Spleen (tissue), 7 donors: ENCODE data around the gene GRPEL1.
A peak's percentile ranks its signal among the peaks of the same experiment; 100 is the strongest.

ENCODE experiments used
- POLR2A ChIP-seq, 3 donors: fragments of 450-650 bp; IDR thresholded peaks; one replicate each; pipeline ENCODE4 v1.5.1; 2017; ENCODE audit warnings: antibody characterized with exemption in 3 of 3, mild to moderate bottlenecking in 1 of 3
- POLR2AphosphoS5 ChIP-seq, 3 donors: sonication (generic); formaldehyde crosslinking; IDR thresholded peaks; one replicate each; pipeline ENCODE4 v1.5.1; 2017; ENCODE audit warnings: antibody characterized with exemption in 3 of 3
- TF ChIP-seq, protein P1 (sequence below), 11 experiments: fragments of 200-600 bp in 7 of 11; fragments of 450-650 bp in 4 of 11; sonication (generic) in 4 of 11; IDR thresholded peaks in 8 of 11; conservative IDR thresholded peaks in 3 of 11; 1 replicate in 7 of 11; 2 replicates in 4 of 11; pipeline versions ENCODE4 v1.4.0 to v1.8.0; 2016 to 2021; ENCODE audit warnings: antibody characterized with exemption in 11 of 11, inconsistent platforms in 4 of 11, mild to moderate bottlenecking in 1 of 11
- donor health status: DM: no; HTN: no; CAD: no; lungs with moderate emphysema.
- donor health status: DM: no; HTN: no; CAD: no.
- donor health status: DM: no; HTN: no; CAD: no.

DNA sequence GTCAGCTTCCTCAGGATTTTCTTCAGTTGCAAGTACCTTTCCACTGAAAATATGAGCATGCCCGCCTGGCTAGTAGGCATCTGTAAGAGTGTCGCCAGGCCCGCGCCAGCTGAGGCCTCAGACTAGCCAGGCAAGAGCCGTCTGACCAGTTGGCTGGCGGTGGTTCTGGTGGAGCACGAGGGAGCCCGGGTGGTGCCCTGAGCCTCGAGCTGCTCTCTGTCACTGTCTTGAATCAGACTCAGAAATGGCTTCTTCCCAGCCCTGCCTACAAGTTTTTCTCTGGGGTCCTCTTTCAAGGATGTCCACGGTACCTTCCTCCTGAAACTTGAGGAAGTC, 11.9 kb downstream of the GRPEL1 start:
- TF ChIP-seq, protein P1, sequence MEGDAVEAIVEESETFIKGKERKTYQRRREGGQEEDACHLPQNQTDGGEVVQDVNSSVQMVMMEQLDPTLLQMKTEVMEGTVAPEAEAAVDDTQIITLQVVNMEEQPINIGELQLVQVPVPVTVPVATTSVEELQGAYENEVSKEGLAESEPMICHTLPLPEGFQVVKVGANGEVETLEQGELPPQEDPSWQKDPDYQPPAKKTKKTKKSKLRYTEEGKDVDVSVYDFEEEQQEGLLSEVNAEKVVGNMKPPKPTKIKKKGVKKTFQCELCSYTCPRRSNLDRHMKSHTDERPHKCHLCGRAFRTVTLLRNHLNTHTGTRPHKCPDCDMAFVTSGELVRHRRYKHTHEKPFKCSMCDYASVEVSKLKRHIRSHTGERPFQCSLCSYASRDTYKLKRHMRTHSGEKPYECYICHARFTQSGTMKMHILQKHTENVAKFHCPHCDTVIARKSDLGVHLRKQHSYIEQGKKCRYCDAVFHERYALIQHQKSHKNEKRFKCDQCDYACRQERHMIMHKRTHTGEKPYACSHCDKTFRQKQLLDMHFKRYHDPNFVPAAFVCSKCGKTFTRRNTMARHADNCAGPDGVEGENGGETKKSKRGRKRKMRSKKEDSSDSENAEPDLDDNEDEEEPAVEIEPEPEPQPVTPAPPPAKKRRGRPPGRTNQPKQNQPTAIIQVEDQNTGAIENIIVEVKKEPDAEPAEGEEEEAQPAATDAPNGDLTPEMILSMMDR (IDR thresholded peaks at IDR 0.05 in 8 of 11, conservative IDR thresholded peaks at IDR 0.05 in 3 of 11): no peak
- no peak for TF ChIP-seq POLR2A (IDR thresholded peaks at IDR 0.05)
- TF ChIP-seq POLR2AphosphoS5 (IDR thresholded peaks at IDR 0.05): peak in 2 of 3 donors; percentile 25 to 50
